ENCODE measurements around the gene GSTM5. TPM values are rescaled to one million over a fixed set of nuclear protein-coding genes. Genes with fewer than 3 reads are reported as not detected.
"Not testable (repeated sequence)": the region's sequence is repeated elsewhere in the genome, so short reads cannot be mapped to it uniquely, and the experiment has no call there.

GSTM5 gene
- total and polyA plus RNA-seq, 2 of the 4 experiments (the other 2 are of a cell fraction), result 0.36 to 1.2 TPM

GRCh38 chr1:109678637-109679036, 33.4 kb upstream of the GSTM5 start:
- H3K4me3 ChIP-seq (ENCODE audit: insufficient read depth, low read depth, low read length); H3K4me2 ChIP-seq (ENCODE audit: low read depth, low read length); H2AFZ ChIP-seq (replicated peaks; ENCODE audit: low read length, poor library complexity); H3K27me3 ChIP-seq (ENCODE audit: control insufficient read depth, insufficient read depth, low read length); H3K18ac ChIP-seq (ENCODE audit: low read depth, low read length); H4K8ac ChIP-seq (ENCODE audit: low read depth in 2 of 2, low read length in 2 of 2); ATAC-seq (ENCODE audit: low read depth); H3K4ac ChIP-seq (ENCODE audit: low read depth, low read length); dilution Hi-C loops (cut with HindIII; ENCODE audit: low sequenced_read_pairs, unreplicated experiment); H3K36me3 ChIP-seq (ENCODE audit: control insufficient read depth, insufficient read depth, low read length); H2AK5ac ChIP-seq (ENCODE audit: low read depth, low read length); H4K5ac ChIP-seq (ENCODE audit: low read depth, low read length); H3K9me1 ChIP-seq (ENCODE audit: insufficient read depth, low read length); H3K4me1 ChIP-seq (ENCODE audit: control insufficient read depth, insufficient read depth, low read length); POLR2A ChIA-PET (ENCODE audit: unreplicated experiment); CTCF ChIA-PET; H2BK15ac ChIP-seq (ENCODE audit: low read depth, low read length); H3K79me1 ChIP-seq (ENCODE audit: low read depth in 1 of 2, low read length in 2 of 2); H3K9ac ChIP-seq (ENCODE audit: low read depth, low read length); H4K20me1 ChIP-seq (ENCODE audit: insufficient read depth, low read length); BruUV-seq (replicated peaks); H2BK20ac ChIP-seq (ENCODE audit: low read depth, low read length); H3K9me3 ChIP-seq (ENCODE audit: control insufficient read depth, insufficient read depth, low read length); H3K56ac ChIP-seq (ENCODE audit: extremely low read depth, insufficient read depth, low read length); H2BK5ac ChIP-seq (ENCODE audit: low read depth, low read length, poor library complexity, severe bottlenecking); H3K27ac ChIP-seq (ENCODE audit: insufficient read depth, low read length); H3K23ac ChIP-seq (ENCODE audit: low read depth, low read length); H2AK9ac ChIP-seq (replicated peaks; ENCODE audit: low read depth, low read length, poor library complexity); H4K91ac ChIP-seq (ENCODE audit: insufficient read depth, low read depth, low read length); H3K14ac ChIP-seq (replicated peaks; ENCODE audit: low read depth, low read length); H2BK120ac ChIP-seq (ENCODE audit: low read depth, low read length); in situ Hi-C loops (cut with MboI; ENCODE audit: low sequenced_read_pairs): not testable (repeated sequence)
- peak; percentile 0 for DNase-seq
- intact Hi-C loops (cut with micrococcal nuclease), result loop anchor here (5.0 kb wide), 1 partner anchor 44 kb away; no protein-coding TSS in a partner anchor
- no CpG with 5 or more reads among the region's 2 CpGs for WGBS, 2 experiments (ENCODE audit: extremely low coverage in 2 of 2, insufficient read length in 1 of 2)
- 0 out of 2 replicates have a peak, but pooled peaks have one; percentile 53 for TF ChIP-seq NFE2L2 (IDR thresholded peaks at IDR 0.05; ENCODE audit: low read depth, low read length)

GRCh38 chr1:109684777-109685176, 27.3 kb upstream of the GSTM5 start:
- H4K8ac ChIP-seq (ENCODE audit: low read depth in 2 of 2, low read length in 2 of 2); H2BK5ac ChIP-seq (ENCODE audit: low read depth, low read length, poor library complexity, severe bottlenecking); H3K27me3 ChIP-seq (ENCODE audit: control insufficient read depth, insufficient read depth, low read length); H2BK120ac ChIP-seq (ENCODE audit: low read depth, low read length); H2AK5ac ChIP-seq (ENCODE audit: low read depth, low read length); dilution Hi-C loops (cut with HindIII; ENCODE audit: low sequenced_read_pairs, unreplicated experiment); H2AFZ ChIP-seq (replicated peaks; ENCODE audit: low read length, poor library complexity); H3K4me3 ChIP-seq (ENCODE audit: insufficient read depth, low read depth, low read length); ATAC-seq (ENCODE audit: low read depth); H3K56ac ChIP-seq (ENCODE audit: extremely low read depth, insufficient read depth, low read length); H3K4me2 ChIP-seq (ENCODE audit: low read depth, low read length); H3K14ac ChIP-seq (replicated peaks; ENCODE audit: low read depth, low read length); BruUV-seq (replicated peaks); H3K9me1 ChIP-seq (ENCODE audit: insufficient read depth, low read length); H3K4ac ChIP-seq (ENCODE audit: low read depth, low read length); CTCF ChIA-PET; H3K23ac ChIP-seq (ENCODE audit: low read depth, low read length); H2BK15ac ChIP-seq (ENCODE audit: low read depth, low read length); H4K20me1 ChIP-seq (ENCODE audit: insufficient read depth, low read length); H2BK20ac ChIP-seq (ENCODE audit: low read depth, low read length); H3K9ac ChIP-seq (ENCODE audit: low read depth, low read length); H3K9me3 ChIP-seq (ENCODE audit: control insufficient read depth, insufficient read depth, low read length); H3K36me3 ChIP-seq (ENCODE audit: control insufficient read depth, insufficient read depth, low read length); H4K91ac ChIP-seq (ENCODE audit: insufficient read depth, low read depth, low read length); H3K79me1 ChIP-seq (ENCODE audit: low read depth in 1 of 2, low read length in 2 of 2); H2AK9ac ChIP-seq (replicated peaks; ENCODE audit: low read depth, low read length, poor library complexity); H3K27ac ChIP-seq (ENCODE audit: insufficient read depth, low read length); H3K18ac ChIP-seq (ENCODE audit: low read depth, low read length); POLR2A ChIA-PET (ENCODE audit: unreplicated experiment); DNase-seq; intact Hi-C loops (cut with micrococcal nuclease); H4K5ac ChIP-seq (ENCODE audit: low read depth, low read length); in situ Hi-C loops (cut with MboI; ENCODE audit: low sequenced_read_pairs); H3K4me1 ChIP-seq (ENCODE audit: control insufficient read depth, insufficient read depth, low read length): not testable (repeated sequence)
- no CpG with 5 or more reads among the region's 6 CpGs for WGBS, 2 experiments (ENCODE audit: extremely low coverage in 2 of 2, insufficient read length in 1 of 2)
